SKM-1 treated with dmso at 0.1 percent for 144 hours (cell line): Measurements from ENCODE around the gene MTF2.

Experiments
- DNase-seq: peaks from one replicate; lab custom pipeline; 2025; ENCODE audit not compliant: unreplicated experiment; lab: John Stamatoyannopoulos, UW

Gene MTF2

DNA sequence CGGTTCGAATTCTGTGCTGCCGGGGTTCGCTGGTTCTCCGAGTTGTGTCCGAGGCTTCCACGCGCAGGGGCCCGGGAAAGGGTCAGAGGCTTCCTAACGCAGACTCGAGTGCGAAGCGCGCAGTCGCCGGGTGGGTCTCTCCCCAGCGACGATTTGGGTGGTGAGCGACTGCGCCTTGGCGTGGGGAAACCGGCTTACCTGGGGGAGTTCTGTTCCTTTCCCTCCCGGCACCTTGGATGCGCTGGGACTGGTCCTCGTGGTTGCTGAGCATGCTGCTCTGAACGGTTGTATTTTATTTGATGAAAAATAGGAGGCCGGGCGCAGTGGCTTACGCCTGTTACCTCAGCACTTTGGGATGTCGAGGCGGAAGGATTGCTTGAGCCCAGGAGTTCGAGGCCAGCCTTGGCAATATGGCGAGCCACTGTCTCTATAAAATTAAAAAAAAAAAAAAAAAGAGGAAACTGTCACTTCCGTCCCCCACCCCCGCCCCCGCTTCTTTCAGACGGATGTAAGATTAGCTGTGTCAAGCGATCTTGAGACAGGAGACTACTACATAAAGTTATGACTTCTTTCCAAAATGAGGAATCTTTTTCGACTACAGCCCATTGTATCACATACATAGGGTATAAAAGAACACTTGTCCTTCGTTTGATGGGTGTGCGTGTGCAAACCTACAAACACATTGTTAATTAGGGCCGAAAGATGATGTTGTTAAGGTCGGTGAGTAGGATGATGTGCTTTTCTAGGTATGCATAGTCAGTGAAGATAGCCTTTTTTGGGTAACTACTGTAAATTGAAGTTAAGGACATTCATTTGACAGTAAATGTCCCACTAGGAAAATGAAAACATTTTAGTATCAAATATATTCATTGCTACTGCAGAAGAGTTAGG, 101.9 kb downstream of the MTF2 start, which contains the start of gene CCDC18:
Gene CCDC18 (plus strand): TSS at position 2 of the 891 bp plus-strand sequence. CDS start 2,638 bp downstream, outside the sequence.
- DNase-seq = peak; percentile 52

DNA sequence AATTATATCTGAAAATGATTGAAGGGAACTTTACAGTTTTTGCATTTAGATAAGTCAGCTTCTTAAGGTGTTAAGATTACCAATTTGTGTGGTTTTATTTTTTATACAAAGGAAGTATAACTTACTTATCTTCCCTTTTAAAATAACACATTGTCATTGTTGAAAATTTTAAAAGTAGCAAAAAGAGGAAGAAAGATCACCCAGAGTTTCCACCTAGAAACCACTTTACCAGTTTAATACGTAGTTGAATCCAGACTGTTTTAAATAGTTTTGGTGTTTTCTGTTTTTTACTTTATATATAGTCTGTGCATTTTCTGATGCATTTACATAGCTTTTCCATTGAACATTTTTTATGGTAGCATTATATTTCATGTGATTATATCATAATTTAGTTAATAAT, 107.6 kb downstream of the MTF2 start:
- DNase-seq = peak; percentile 21
